HEK293T (cell line): ENCODE data around the gene TUBB4B.

Experiments
- CTCF ChIA-PET: fragments of 350-600 bp; formaldehyde crosslinking; extraction: SDS; loops from one replicate; lab custom pipeline; 2021; ENCODE audit warnings: antibody characterized with exemption, inconsistent platforms; lab: Yijun Ruan, JAX
- POLR2A ChIA-PET: fragments of 350-600 bp; formaldehyde crosslinking; extraction: SDS; loops from one replicate; lab custom pipeline; 2020; ENCODE audit warnings: antibody characterized with exemption, inconsistent platforms; lab: Yijun Ruan, JAX
- DNase-seq: peaks from one replicate; pipeline ENCODE4 v3.0.0; 2012; ENCODE audit warnings: mixed read lengths; ENCODE audit errors: extremely low spot score
- ARNT ChIP-seq: fragments of 450-650 bp; IDR thresholded peaks from 2 replicates; pipeline ENCODE4 v1.6.1; 2017; ENCODE audit warnings: mild to moderate bottlenecking
- BHLHE40 ChIP-seq: fragments of 450-650 bp; IDR thresholded peaks from 2 replicates; pipeline ENCODE4 v1.6.1; 2016; ENCODE audit warnings: mild to moderate bottlenecking, moderate library complexity, borderline replicate concordance
- CTBP1 ChIP-seq: fragments of 450-650 bp; IDR thresholded peaks from 2 replicates; pipeline ENCODE4 v1.6.1; 2016; ENCODE audit warnings: borderline replicate concordance
- ELF4 ChIP-seq: fragments of 450-650 bp; IDR thresholded peaks from 2 replicates; pipeline ENCODE4 v1.6.1; 2017; ENCODE audit warnings: antibody characterized with exemption
- FOXA1 ChIP-seq: fragments of 450-650 bp; IDR thresholded peaks from 2 replicates; pipeline ENCODE4 v1.6.1; 2016; ENCODE audit warnings: mild to moderate bottlenecking
- FOXK2 ChIP-seq: fragments of 450-650 bp; IDR thresholded peaks from 2 replicates; pipeline ENCODE4 v1.6.1; 2016; ENCODE audit warnings: mild to moderate bottlenecking
- FOXM1 ChIP-seq: fragments of 450-650 bp; IDR thresholded peaks from 2 replicates; pipeline ENCODE4 v1.6.1; 2017; ENCODE audit warnings: mild to moderate bottlenecking, borderline replicate concordance
- HDGF ChIP-seq: fragments of 450-650 bp; IDR thresholded peaks from 2 replicates; pipeline ENCODE4 v1.6.1; 2017; ENCODE audit warnings: antibody characterized with exemption, borderline replicate concordance
- L3MBTL2 ChIP-seq: fragments of 450-650 bp; conservative IDR thresholded peaks from 2 replicates; pipeline ENCODE4 v1.6.1; 2016; ENCODE audit warnings: mild to moderate bottlenecking
- LEF1 ChIP-seq: fragments of 450-650 bp; IDR thresholded peaks from 2 replicates; pipeline ENCODE4 v1.6.1; 2017; ENCODE audit warnings: mild to moderate bottlenecking, borderline replicate concordance
- NFRKB ChIP-seq: fragments of 450-650 bp; IDR thresholded peaks from 2 replicates; pipeline ENCODE4 v1.6.1; 2016; ENCODE audit warnings: mild to moderate bottlenecking, moderate library complexity
- SP1 ChIP-seq: fragments of 450-650 bp; IDR thresholded peaks from 2 replicates; pipeline ENCODE4 v1.6.1; 2017
- SUZ12 ChIP-seq: fragments of 450-650 bp; IDR thresholded peaks from 2 replicates; pipeline ENCODE4 v1.6.1; 2016; ENCODE audit warnings: mild to moderate bottlenecking
- TARDBP ChIP-seq: fragments of 450-650 bp; IDR thresholded peaks from 2 replicates; pipeline ENCODE4 v1.6.1; 2016
- ZNF384 ChIP-seq: fragments of 450-650 bp; IDR thresholded peaks from 2 replicates; pipeline ENCODE4 v1.6.1; 2016
- TF ChIP-seq, protein P1 (sequence below): fragments of 450-650 bp; IDR thresholded peaks from 2 replicates; pipeline ENCODE4 v1.6.1; 2016

TUBB4B gene

DNA sequence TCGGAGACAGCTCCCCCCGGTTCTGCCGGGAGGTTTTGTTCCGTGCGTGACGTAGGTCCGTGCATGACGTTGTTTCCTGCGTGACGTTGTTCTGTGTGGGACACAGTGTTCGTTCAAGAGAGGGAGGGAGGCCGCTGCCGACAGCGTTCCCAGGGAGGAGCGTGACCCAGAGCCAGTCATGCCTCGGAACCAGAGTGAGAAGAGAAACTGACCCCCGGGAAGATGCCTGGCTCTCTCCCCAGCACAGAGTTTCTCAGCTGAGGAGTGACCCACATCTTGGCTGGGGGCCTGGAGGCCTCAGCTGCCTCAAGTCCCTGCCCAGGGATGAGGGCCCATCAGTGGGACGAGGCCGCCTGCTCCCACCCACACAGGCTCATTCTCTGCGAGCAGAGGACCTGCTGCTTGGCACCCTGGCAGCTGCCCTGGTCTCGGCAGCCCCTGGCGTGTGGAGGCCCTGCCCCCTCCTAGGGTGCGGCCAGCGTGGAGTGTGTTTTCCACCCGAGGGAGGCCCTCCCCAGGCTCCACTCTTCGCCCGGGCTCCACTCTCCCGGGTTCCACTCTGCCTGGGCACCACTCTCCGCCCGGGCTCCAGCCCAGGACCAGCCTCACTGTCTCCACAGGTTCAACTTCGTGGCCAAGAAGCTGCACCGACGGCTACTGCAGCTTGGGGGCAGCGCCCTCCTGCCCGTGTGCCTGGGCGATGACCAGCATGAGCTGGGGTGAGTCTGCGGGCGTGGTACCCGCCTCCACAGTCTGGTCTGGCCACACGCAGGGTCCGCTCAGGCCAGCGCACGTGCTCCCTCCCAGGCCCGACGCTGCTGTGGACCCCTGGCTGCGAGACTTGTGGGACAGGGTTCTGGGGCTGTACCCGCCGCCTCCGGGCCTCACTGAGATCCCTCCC, 27.7 kb upstream of the TUBB4B start:
- ChIA-PET POLR2A (interaction anchor here (1.0 to 2.0 kb wide), 3 partner anchors 10 to 24 kb away, joined by 3 to 7 read pairs (median 3); partner anchors contain the start of gene TPRN), CTCF (interaction anchor here (1.4 to 2.0 kb wide), 2 partner anchors 10 to 23 kb away, joined by 5 to 6 read pairs; no protein-coding TSS in a partner anchor)
- no peak for DNase-seq
- TF ChIP-seq FOXM1 (no peak), ELF4 (no peak), SP1 (no peak), LEF1 (no peak), FOXA1 (no peak), BHLHE40 (no peak), HDGF (no peak), FOXK2 (no peak), L3MBTL2 (no peak), NFRKB (no peak)

DNA sequence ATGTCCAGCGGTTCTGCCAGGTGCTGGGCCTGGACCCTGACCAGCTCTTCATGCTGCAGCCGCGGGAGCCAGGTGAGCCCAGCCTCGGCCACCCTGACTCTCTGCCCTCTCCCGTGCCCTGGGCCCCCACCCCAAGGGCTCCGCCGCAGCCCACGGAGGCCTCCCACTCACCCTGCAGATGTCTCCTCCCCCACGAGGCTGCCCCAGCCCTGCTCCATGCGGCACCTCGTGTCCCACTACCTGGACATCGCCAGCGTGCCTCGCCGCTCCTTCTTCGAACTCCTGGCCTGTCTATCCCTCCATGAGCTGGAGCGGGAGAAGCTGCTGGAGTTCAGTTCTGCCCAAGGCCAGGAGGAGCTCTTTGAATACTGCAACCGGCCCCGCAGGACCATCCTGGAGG, 26.5 kb upstream of the TUBB4B start:
- CTCF ChIA-PET: interaction anchor here (1.4 to 2.0 kb wide), 2 partner anchors 8 to 22 kb away, joined by 5 to 6 read pairs; no protein-coding TSS in a partner anchor
- DNase-seq: no peak
- no peak for TF ChIP-seq FOXK2
- no peak for TF ChIP-seq FOXA1
- TF ChIP-seq CTBP1: no peak
- POLR2A ChIA-PET: interaction anchor here (0.7 to 3.8 kb wide), 3 partner anchors 10 to 20 kb away, joined by 4 to 16 read pairs (median 7); partner anchors contain the start of genes NDOR1, TMEM203 and TPRN

DNA sequence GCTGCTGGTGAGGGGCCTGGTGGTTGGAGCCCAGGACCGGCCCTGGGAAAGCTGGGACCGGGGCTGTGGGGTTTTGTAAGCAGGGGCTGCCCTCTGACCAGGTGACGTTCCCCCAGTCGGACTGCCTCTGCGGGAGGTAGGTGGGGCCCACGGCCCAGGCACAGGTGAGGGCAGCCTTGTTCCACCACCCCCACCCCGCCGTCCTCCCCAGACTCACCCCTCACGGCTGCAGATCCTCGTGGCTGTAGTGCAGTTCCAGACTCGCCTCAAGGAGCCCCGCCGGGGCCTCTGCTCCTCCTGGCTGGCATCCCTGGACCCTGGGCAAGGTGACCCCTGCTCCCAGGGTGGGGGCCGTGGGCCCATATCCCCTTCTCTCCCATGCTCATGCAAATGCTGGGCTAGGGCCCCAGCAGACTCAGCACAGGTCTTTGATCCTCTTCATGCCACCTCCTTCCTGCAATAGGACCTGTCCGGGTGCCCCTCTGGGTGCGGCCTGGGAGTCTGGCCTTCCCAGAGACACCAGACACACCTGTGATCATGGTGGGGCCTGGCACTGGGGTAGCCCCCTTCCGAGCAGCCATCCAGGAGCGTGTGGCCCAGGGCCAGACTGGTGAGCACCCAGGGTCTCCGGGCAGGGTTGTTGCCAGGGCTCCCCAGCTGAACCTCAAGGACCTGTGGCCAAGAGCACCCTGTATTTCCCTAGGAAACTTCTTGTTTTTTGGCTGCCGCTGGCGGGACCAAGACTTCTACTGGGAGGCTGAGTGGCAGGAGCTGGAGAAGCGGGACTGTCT, 25.7 kb upstream of the TUBB4B start:
- ChIA-PET CTCF (no interaction called here), POLR2A (interaction anchor here (0.7 to 3.8 kb wide), 4 partner anchors 10 to 21 kb away, joined by 3 to 16 read pairs (median 6); partner anchors contain the start of genes NDOR1, TMEM203 and TPRN)
- no peak for DNase-seq
- TF ChIP-seq SP1: no peak
- no peak for TF ChIP-seq ZNF384
- no peak for TF ChIP-seq FOXA1

DNA sequence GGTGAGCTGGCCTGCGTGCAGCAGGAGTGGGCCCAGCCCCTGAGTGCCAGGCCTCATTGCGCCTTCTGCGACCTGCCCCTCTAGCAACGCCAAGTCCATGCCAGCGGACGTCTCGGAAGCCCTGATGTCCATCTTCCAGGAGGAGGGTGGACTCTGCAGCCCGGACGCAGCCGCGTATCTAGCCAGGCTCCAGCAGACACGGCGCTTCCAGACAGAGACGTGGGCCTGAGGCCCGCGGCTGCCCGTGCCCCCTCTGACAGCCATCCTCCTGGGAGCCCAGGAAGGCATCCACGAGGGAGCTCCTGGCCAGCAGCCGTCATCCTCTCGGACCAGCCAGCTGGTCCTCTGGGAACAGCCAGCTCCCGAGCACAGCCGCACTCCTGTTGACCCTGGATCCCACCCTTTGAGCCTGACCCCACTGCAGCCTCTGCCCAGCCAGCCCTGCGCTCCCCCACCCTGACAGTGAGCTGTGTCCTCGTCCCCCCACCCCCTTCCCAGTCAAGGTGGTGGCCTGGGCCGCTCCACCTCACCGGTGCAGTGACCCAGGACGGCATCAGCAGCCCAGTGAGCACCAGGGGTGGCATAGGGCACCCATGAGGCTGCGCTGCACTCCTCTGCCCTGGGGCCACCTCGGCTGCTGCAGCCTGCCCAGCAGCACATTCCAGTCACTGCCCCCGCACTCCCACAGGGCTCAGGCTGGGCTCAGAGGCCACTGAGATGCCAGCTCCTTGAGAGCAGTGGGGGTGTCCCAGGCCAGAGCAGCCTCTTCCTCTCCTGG, 24.7 kb upstream of the TUBB4B start:
- TF ChIP-seq FOXM1: no peak
- no peak for TF ChIP-seq ELF4
- TF ChIP-seq ZNF384: no peak
- TF ChIP-seq CTBP1: no peak
- no peak for TF ChIP-seq LEF1
- no peak for TF ChIP-seq BHLHE40
- TF ChIP-seq L3MBTL2: no peak
- no peak for TF ChIP-seq NFRKB
- no peak for TF ChIP-seq HDGF
- TF ChIP-seq ARNT: no peak
- TF ChIP-seq FOXA1: no peak
- no peak for TF ChIP-seq TARDBP
- no peak for TF ChIP-seq SP1
- no peak for TF ChIP-seq FOXK2
- TF ChIP-seq, protein P1, sequence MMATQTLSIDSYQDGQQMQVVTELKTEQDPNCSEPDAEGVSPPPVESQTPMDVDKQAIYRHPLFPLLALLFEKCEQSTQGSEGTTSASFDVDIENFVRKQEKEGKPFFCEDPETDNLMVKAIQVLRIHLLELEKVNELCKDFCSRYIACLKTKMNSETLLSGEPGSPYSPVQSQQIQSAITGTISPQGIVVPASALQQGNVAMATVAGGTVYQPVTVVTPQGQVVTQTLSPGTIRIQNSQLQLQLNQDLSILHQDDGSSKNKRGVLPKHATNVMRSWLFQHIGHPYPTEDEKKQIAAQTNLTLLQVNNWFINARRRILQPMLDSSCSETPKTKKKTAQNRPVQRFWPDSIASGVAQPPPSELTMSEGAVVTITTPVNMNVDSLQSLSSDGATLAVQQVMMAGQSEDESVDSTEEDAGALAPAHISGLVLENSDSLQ: no peak
- no peak for TF ChIP-seq SUZ12
- CTCF ChIA-PET: no interaction called here
- POLR2A ChIA-PET: interaction anchor here (0.9 to 3.8 kb wide), 6 partner anchors 9 to 27 kb away, joined by 3 to 16 read pairs (median 3); partner anchors contain the start of genes NDOR1, TMEM203 and TPRN
- DNase-seq: no peak

DNA sequence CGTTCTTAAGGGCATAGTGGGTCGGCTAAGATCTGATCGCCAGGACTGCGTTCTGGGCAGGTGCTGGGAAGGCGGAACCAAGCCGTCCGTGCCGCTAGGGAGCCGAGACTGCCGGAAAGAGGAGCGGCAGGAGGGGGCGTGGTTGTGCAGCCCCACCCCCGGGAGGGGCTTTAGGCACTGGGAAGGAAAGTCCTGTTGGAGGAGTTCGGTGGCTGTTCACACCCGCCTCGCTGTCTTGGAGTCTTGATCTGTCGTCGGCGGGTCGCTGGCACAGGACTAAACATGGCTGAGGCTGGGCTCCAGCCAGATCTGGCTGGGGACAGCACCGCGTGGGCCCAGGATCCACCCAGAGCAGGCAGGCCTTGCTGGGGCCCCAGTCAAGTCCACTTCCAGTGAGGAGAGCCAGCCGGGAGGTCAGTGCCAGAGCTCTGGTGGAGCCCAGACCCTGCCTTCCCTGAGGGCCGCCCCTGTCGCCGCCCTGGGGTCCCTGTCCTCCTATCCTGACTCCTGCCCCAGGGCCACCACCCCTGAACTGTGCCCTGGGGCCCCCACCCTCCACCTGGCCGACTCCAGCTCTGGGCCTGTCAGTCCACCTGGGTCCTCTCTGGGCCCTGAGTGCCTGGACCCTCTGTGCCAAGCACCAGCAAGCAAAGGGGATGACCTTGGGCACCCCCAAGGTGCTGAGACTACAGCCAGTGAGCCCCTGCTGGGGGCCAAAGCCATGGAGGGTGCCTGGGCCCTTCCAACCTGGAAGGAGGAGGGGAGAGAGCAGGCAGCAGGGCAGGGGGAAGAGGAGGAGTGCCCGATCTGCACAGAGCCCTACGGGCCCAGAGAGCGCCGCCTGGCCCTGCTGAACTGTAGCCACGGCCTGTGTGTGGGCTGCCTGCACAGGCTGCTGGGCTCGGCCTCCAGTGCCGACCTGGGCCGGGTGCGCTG, 23.5 kb upstream of the TUBB4B start:
- POLR2A ChIA-PET: interaction anchor here (0.9 to 3.8 kb wide), 5 partner anchors 13 to 28 kb away, joined by 3 to 16 read pairs (median 3); partner anchors contain the start of genes NDOR1, TMEM203 and TPRN
- peak; percentile 55 for DNase-seq
- CTCF ChIA-PET: no interaction called here
- no peak for TF ChIP-seq HDGF
- TF ChIP-seq SP1: no peak
- TF ChIP-seq ELF4: no peak
- no peak for TF ChIP-seq CTBP1
- no peak for TF ChIP-seq ZNF384
- no peak for TF ChIP-seq TARDBP
- no peak for TF ChIP-seq FOXM1
- no peak for TF ChIP-seq L3MBTL2
- no peak for TF ChIP-seq NFRKB
- TF ChIP-seq LEF1: no peak
- TF ChIP-seq, protein P1: no peak
- no peak for TF ChIP-seq SUZ12
- TF ChIP-seq ARNT: no peak
- no peak for TF ChIP-seq BHLHE40
- TF ChIP-seq FOXA1: no peak
